Activated CD4-positive, alpha-beta T cell treated with anti-CD3 and anti-CD28 coated beads, Interleukin-2, amount 50 U/mL, for 16 hours (primary cell): ENCODE results near the gene MYMK.

Experiments used
- DNase-seq: peaks from one replicate; pipeline ENCODE4 v3.0.0-alpha.2; 2020

The MYMK gene

DNA sequence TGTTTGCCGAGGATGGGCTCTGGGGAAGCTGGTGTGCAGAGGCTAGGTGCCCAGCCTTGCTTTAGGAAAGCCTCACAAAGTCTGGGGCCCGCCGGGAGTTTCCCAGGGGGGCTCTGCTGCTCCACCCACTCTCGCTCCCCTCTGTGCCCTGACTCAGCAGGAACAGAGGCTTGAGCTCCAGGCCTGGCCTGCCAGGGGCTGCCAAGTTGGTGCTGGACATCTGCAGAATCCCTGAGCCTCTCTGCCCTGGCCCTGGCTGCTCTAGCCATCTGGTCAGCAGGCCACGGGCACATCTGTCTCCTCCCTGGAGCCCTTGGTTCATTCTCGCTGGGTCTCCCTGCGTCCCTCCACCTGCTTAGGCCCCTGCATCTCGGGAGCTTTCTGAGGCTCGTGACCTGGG, 9.1 kb upstream of the MYMK start:
- DNase-seq = no peak

DNA sequence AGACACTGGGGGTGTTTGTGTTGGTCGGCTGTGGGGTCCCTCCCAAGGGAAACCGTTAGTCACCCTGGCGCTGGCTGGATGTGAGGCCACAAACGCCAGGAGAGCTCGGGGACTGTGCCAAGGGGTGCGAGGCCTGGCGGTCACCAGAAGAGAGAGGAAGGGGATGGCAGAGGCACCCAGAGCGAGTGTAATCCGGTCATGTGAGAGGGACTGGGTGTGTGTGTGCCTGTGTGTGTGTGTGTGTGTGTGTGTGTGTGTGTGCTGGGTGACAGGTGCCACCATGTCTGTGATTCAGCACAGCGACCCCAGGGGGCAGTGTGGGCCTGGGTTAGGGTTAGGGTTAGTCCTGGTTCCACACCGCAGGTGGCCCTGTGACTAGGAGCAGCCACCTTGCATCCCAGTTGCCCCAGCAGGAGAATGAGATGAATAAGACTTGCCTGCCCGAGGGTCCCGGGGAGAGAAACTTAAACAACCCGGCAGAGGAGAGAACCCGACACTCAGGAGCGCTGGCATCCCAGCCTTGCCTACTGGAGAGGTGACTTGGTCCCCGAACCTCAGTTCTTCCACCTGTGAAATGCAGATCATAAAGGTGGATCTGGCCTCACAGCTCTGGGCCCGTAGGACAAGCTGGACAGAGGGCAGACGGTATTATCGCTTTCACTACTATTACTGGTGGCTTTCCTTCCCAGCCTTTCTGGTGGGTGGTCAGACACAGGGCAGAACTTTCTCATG, 8.3 kb upstream of the MYMK start:
- peak; percentile 66 for DNase-seq

- DNase-seq = no peak
Observed at GRCh38 chr9:133531293-133531692, 6.5 kb upstream of the MYMK start.

GRCh38 chr9:133529874-133530273, 5.1 kb upstream of the MYMK start:
- DNase-seq = no peak

DNA sequence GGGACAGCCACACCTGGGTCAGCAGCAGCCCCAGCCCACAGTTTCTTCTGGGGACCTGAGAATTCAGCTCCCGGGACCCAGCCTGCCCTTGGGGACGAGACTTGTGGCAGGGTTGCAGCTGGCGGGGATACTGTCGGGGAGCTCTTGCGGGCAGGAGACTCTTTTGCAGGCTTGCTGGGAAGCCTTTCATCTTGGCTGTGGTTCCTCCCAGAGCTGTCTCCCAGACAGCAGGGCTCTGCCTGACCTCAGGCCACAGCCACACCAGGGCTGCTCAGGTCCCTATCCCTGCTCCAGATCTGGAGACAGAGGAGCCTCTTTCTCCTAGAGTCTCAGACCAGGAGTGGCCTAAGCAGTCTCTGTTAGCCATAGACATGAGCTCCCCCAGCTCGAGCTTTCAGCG, 4.7 kb upstream of the MYMK start:
- DNase-seq = no peak

- DNase-seq = no peak
Observed at GRCh38 chr9:133528876-133529241, 4.1 kb upstream of the MYMK start.

- DNase-seq = no peak
Observed at GRCh38 chr9:133528001-133528875, 3.5 kb upstream of the MYMK start.

- no peak for DNase-seq
Observed at GRCh38 chr9:133527444-133527920, 2.7 kb upstream of the MYMK start.

GRCh38 chr9:133526721-133527321, 2.1 kb upstream of the MYMK start:
- no peak for DNase-seq

GRCh38 chr9:133525677-133526076, 918 bp upstream of the MYMK start:
- no peak for DNase-seq

GRCh38 chr9:133524146-133524545, 613 bp downstream of the MYMK start:
- DNase-seq = no peak

- no peak for DNase-seq
Observed at GRCh38 chr9:133523106-133523505, 1.7 kb downstream of the MYMK start.

DNA sequence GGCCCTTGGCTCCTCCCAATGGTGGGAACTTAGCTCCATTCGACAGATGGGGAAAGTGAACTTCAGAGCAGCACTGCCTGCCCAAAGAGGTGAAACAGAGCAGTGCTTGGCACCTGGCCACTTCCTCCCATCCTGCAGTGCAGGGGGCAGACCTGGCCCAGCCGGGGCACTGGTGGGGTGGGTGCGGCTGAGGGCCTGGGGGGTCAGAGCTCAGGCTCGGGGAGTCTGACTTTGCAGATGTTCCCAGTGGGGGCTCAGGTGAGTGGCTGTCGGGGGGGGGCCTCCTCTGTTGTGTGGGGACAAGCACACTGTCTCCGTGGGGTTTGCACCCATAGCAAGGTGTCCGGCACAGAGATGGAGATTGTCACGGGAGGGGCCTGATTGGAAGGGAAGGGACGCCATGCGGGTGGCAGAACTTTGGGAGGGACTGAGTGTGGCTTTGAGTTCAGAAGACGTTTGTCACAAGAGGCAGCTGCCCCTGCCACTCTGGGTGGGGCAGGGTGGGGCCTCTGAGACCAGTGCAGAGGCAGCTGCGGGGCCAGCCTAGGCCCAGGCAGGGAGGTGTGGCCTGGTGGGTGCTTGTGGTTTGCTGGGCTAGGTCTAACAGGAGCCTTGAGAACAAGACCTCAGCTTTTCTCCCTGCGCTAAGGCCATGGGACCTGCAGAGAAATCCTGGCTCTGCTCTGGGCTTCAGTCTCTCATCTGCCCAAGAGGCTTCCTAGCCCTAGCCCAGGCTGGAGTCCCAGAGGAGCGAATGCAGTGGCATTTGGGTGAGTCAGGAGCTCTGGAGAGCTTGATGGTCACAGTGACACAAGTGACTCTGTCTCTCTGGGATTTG, 2.5 kb downstream of the MYMK start:
- no peak for DNase-seq

- DNase-seq = no peak
Observed at GRCh38 chr9:133521122-133522072, 3.4 kb downstream of the MYMK start.

GRCh38 chr9:133520121-133520835, 4.5 kb downstream of the MYMK start:
- no peak for DNase-seq

DNA sequence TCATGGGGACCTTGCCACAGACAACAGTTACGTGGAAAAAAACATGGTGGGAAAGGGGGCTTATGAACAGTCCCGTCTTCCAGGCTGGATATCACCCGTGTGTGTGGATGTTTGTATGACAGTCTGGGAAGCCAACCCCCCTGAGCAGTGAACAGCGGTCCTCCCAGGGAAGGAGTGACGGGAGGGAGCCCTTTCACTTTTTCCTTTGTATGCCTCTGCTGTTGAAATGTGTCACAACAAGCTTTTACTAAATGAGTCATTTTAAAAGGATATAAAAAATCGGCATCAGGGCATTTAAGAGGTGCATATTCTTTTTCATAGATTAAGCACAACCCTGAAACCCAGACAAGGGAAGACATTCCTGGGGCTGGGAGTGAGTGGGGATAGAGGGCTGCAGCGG, 5.1 kb downstream of the MYMK start:
- no peak for DNase-seq

- DNase-seq = no peak
Observed at GRCh38 chr9:133518706-133519449, 5.9 kb downstream of the MYMK start.

- no peak for DNase-seq
Observed at GRCh38 chr9:133518200-133518599, 6.6 kb downstream of the MYMK start.

GRCh38 chr9:133517711-133518110, 7.0 kb downstream of the MYMK start:
- no peak for DNase-seq

DNA sequence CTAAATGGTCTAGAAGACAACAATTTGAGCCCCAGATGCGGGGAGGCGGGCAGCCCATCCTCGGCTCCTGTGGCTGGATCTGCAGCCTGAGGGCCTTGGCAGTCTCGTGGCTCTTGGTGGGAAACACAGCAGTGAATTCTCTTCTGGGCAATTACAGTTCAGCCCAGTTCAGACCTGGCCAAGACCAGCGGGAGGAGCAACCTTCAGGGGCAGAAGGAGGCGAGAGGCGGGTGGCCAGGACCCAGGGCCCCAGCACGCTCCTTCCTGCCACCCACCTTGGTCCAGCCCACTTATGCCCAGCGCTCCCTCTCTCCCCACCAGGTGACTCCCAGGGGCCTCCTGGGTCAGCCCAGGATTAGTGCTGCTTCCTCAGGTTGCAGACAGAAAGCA, 7.8 kb downstream of the MYMK start:
- no peak for DNase-seq
